Measurements from ENCODE around the gene RBL1.
"Not testable (repeated sequence)": the region's sequence is repeated elsewhere in the genome, so short reads cannot be mapped to it uniquely, and the experiment has no call there.

RBL1 gene

DNA sequence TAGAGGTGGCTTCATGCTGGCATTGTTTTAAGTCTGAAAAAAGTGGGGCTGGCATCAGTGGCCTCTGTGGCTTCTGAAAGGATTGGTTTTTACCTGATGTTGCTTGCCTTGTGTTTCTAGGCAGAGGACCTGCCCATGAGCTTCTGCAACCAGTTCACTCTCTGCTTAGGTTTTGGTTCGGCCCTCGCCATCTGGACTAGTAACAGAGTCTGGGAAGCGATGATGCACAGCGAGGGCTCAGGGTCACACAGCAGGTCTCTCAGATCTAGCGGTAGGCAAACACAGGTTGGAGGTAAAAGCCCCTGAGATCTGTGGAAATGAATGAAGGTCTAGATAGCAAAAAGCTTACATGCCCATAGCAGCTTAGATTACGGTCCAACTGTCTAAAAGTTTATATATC, 6.8 kb upstream of the RBL1 start:
- Mint-ChIP-seq H3K9me3 (no peaks in the 10 kb centered on the region), H3K4me3 (no peak overlapping the region)

DNA sequence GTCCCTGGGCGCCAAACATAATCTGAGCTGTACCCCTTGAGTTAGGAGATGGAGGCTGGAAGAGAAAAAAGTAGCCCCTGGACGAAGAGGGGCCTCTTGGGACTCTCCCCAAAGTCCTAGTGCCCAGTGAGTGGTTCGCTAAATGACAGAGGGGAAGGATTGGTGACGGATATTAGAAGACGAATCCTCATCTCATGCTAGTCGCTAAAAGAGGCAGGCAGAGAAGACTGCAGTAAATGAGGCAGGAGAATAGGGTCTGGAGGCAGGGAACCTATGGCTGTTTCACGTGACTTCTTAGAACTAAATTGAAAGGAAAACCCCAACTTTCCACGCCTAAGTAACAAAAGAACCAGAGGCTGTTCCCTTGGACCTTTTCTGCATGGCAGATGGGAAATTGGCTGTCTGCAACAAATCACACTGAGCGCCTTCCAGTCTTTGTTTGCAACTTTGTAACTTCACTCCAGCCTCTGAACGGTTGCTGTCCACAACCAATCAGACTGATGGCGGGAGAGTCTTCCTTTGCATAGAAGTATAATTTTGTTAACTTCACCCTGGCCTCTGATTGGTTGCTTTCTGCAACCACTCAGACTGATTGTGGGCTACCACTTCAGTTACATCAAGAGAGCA, 731 bp upstream of the RBL1 start:
- H3K4me1 Mint-ChIP-seq (ENCODE audit: low read depth), result peaks cover 36% of the 10 kb centered on the region
- H3K9me3 Mint-ChIP-seq, result no peaks in the 10 kb centered on the region
- H3K36me3 Mint-ChIP-seq (ENCODE audit: low read depth), result peaks cover 20% of the 10 kb centered on the region
- H3K4me3 Mint-ChIP-seq, result peak overlapping the region; percentile 95
- no peaks in the 10 kb centered on the region for H3K27me3 Mint-ChIP-seq
- peak overlapping the region; percentile 100 for H3K27ac Mint-ChIP-seq

More for the DNA sequence above, 6.8 kb upstream of the RBL1 start:
- H3K27me3 Mint-ChIP-seq, result no peaks in the 10 kb centered on the region
- H3K4me1 Mint-ChIP-seq (ENCODE audit: low read depth), result no peaks in the 10 kb centered on the region
- H3K27ac Mint-ChIP-seq, result no peak overlapping the region
- H3K36me3 Mint-ChIP-seq (ENCODE audit: low read depth), result no peaks in the 10 kb centered on the region

DNA sequence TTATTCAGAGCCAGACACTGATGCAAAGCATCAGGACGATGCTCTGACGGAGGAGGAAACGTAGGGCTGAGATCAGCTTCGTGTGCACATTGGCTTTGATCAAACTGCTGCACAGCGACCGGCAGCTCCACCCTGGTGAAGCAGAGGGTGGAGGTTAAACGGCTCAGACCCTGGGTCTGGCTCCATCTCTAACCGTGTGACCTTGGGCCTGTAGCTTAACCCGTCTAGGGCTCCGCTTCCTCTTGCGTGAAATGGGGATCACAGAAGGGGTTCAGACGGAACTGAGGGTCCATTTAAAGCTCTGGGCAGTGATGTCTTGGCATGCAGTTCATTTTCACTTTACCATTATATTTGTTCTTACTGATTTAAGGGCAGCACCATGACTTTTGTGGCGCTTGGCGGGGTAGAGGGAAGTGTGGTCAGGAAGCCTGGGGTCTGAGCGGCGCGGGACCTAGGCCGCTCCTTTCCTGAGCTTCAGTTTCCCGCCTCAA, 644 bp downstream of the RBL1 start:
- Mint-ChIP-seq H3K4me1 (ENCODE audit: low read depth) (peaks cover 42% of the 10 kb centered on the region), H3K36me3 (ENCODE audit: low read depth) (peaks cover 32% of the 10 kb centered on the region), H3K27ac (peak overlapping the region; percentile 98), H3K4me3 (peak overlapping the region; percentile 95), H3K9me3 (no peaks in the 10 kb centered on the region), H3K27me3 (no peaks in the 10 kb centered on the region)

DNA sequence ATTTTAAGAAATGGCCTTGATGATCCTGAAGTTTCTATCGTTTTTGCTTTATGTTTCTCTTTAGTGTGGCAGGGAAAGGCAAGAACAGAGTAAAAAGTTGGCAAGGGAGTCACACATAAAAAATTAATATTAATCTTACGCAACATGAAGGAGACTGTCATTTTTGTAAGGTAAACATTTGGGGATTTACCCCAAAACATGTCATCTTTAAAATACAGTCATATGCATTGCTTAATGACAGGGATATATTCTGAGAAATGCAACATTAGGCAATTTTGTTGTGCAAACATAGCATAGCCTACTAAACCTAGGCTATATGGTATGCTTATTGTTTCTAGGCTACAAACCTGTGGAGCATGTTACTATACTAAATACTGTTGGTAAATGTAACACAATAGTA, 5.4 kb downstream of the RBL1 start:
- Mint-ChIP-seq H3K27me3 (no peaks in the 10 kb centered on the region), H3K4me1 (ENCODE audit: low read depth) (peaks cover 34% of the 10 kb centered on the region), H3K27ac (no peak overlapping the region), H3K36me3 (ENCODE audit: low read depth) (peaks cover 66% of the 10 kb centered on the region), H3K4me3 (no peak overlapping the region), H3K9me3 (no peaks in the 10 kb centered on the region)

DNA sequence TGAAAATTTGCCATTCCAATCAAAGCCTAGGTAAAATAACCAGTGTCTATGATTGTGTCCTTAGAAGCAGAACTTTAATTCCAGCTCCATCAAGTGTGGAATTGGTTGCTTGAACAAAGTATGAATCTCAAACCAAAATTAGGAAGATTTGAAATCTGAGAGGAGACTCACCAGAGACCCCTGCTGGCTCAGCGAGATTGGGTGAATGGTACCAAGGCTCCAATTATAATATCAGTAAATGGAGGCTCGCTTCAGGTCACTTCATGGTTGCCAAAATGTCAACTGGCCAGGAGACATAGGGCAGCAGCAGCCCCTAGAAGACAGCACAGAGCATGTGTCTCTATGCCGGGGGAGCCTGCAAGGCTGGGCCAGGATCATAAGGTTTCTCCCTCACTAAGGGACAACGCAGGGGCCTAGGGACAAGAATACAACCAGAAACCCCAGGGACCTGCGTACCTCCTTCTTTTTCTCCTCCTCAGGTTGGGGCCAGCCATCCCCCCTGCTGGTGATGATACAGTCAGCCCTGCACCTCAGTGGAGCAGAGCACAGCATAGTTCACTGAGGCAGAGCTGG, 14.0 kb downstream of the RBL1 start:
- Mint-ChIP-seq H3K27me3 (no peaks in the 10 kb centered on the region), H3K4me3 (no peak overlapping the region), H3K9me3 (no peaks in the 10 kb centered on the region), H3K4me1 (ENCODE audit: low read depth) (peaks cover 23% of the 10 kb centered on the region), H3K36me3 (ENCODE audit: low read depth) (peaks cover 73% of the 10 kb centered on the region), H3K27ac (no peak overlapping the region)

DNA sequence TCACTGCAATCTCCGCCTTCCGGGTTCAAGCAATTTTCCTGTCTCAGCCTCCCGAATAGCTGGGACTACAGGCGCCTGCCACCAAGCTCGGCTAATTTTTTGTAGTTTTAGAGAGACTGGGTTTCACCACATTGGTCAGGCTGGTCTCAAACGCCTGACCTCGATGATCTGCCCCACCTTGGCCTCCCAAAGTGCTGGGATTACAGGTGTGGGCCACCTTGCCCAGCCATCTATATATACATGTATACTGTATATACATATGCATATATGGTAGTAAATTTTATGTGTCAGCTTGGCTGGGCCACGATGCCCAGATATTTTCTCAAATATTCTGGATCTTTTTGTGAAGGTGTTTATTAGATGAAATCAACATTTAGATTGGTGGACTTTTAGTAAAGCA, 18.8 kb downstream of the RBL1 start:
- Mint-ChIP-seq H3K4me3 (no peak overlapping the region), H3K27ac (no peak overlapping the region), H3K27me3 (no peaks in the 10 kb centered on the region), H3K9me3 (no peaks in the 10 kb centered on the region), H3K4me1 (ENCODE audit: low read depth) (peaks cover 34% of the 10 kb centered on the region), H3K36me3 (ENCODE audit: low read depth) (peaks cover 71% of the 10 kb centered on the region)

DNA sequence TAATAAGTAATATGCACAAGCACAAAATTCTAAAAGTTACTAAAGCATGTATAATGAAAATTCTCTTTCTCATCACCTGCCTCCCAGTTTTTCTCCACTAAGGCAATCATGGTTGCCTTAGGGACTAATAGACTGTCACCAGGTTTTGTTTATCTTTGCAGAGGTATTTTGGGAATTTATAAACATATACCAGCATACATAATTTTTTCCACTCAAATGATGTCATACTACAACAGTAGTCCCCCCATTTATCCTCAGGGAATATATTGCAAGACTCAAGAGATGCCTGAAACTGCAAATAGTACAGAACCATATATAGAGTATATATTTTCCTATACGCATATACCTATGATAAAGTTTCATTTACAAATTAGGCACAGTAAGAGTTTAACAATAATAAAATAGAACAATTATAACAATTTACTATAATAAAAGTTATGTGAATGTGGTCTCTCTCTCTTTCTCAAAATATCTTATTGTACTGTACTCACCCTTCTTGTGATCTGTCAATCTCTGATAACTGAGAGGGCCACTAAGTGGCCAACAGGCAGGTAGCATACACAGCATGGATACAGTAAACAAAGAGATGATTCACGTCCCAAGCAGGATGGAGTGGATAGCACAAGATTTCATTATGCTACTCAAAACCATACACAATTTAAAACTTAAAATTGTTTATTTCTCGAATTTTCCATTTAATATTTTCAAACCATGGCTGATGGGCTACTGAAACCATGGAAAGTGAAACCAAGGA, 19.7 kb downstream of the RBL1 start:
- H3K27ac Mint-ChIP-seq, result no peak overlapping the region
- H3K27me3 Mint-ChIP-seq, result no peaks in the 10 kb centered on the region

DNA sequence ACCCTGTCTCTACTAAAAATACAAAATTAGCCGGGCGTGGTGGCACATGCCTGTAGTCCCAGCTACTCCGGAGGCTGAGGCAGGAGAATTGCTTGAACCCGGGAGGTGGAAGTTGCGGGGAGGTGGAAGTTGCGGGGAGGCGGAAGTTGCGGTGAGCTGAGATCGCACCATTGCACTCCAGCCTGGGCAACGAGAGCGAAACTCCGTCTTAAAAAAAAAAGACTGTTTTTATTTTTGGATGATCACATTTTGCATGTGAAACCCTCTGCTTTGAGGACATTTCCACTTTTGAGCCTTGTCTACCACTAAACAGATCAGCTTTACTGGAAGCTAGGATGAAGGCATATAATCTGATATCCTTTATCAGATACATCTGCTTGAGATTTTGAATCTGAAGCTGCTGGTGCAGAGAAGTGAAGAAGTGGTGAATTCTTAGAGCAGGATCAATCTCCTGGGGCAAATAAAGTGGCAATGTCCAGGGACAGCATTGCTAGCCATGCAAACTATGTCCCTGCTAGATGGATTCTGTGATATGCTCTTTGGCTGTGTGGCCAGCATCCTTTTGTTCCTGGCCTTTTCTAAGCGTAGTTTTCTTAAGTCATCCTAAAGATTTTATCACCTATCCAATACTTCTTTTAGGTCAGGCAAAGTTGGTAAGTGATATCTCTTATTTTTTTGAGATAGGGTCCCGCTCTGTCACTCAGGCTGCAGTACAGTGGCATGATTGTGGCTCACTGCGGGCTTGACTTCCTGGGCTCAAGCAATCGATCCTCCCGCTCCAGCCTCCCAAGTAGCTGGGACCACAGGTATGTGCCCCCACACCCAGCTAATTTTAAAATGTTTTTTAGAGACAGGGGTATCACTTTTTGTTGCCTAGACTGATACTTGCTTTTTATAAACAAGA, 23.3 kb downstream of the RBL1 start:
- no peaks in the 10 kb centered on the region for H3K27me3 Mint-ChIP-seq
- peaks cover 48% of the 10 kb centered on the region for H3K36me3 Mint-ChIP-seq (ENCODE audit: low read depth)
- no peaks in the 10 kb centered on the region for H3K9me3 Mint-ChIP-seq
- peak overlapping the region; percentile 31 for H3K27ac Mint-ChIP-seq
- peaks cover 25% of the 10 kb centered on the region for H3K4me1 Mint-ChIP-seq (ENCODE audit: low read depth)
- no peak overlapping the region for H3K4me3 Mint-ChIP-seq

More for the DNA sequence above, 19.7 kb downstream of the RBL1 start:
- H3K4me3 Mint-ChIP-seq, result no peak overlapping the region
- H3K4me1 Mint-ChIP-seq (ENCODE audit: low read depth), result peaks cover 37% of the 10 kb centered on the region
- no peaks in the 10 kb centered on the region for H3K9me3 Mint-ChIP-seq
- peaks cover 71% of the 10 kb centered on the region for H3K36me3 Mint-ChIP-seq (ENCODE audit: low read depth)

DNA sequence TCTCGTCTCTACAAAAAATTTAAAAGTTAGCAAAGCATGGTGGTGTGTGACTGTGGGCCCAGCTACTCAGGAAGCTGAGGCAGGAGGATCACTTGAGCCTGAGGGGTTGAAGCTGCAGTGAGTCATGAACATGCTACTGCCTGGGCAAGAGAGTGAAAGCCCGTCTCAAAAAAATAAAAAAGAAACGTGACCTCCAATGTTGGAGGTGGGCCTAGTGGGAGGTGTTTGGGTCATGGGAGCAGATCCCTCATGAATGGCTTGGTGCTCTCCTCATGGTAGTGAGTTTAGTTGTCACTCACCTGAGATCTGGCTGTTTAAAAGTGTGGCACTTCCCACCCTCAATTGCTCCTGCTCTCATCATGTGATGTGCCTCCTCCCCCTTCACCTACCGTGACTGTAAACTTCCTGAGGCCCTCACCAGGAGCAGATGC, 24.3 kb downstream of the RBL1 start:
- Mint-ChIP-seq H3K27ac (peak overlapping the region; percentile 84), H3K4me3 (no peak overlapping the region), H3K36me3 (ENCODE audit: low read depth) (peaks cover 48% of the 10 kb centered on the region), H3K27me3 (no peaks in the 10 kb centered on the region), H3K4me1 (ENCODE audit: low read depth) (peaks cover 23% of the 10 kb centered on the region), H3K9me3 (no peaks in the 10 kb centered on the region)

DNA sequence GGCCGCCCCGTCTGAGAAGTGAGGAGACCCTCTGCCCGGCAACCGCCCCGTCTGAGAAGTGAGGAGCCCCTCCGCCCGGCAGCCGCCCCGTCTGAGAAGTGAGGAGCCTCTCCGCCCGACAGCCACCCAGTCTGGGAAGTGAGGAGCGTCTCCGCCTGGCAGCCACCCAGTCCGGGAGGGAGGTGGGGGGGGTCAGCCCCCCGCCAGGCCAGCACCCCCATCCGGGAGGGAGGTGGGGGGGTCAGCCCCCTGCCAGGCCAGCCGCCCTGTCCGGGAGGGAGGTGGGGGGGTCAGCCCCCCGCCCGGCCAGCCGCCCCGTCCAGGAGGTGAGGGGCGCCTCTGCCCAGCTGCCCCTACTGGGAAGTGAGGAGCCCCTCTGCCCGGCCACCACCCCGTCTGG, 26.2 kb downstream of the RBL1 start:
- H3K9me3 Mint-ChIP-seq, result not testable (repeated sequence)
- peaks cover 22% of the 10 kb centered on the region for H3K4me1 Mint-ChIP-seq (ENCODE audit: low read depth)

DNA sequence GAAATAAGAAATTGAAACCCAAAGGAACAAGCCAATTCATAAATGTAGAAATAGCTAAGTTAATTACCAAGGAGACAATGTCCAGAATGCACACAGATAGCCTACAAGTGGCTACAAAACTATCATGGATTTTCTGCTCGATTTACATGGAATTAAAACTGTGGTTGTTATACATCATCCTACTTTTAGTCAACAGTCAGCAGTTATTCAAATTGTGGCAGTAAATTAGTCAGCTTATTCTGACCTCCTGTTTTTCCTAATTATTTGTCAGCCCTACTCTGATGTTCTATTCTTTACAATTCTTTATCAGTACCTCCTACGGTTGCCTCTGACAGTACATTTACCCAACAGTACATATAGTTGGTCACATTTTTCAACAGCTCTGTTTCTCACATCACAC, 29.6 kb downstream of the RBL1 start:
- H3K27me3 Mint-ChIP-seq, result no peaks in the 10 kb centered on the region
- H3K27ac Mint-ChIP-seq, result no peak overlapping the region
- no peak overlapping the region for H3K4me3 Mint-ChIP-seq
- H3K4me1 Mint-ChIP-seq (ENCODE audit: low read depth), result peaks cover 4% of the 10 kb centered on the region
- H3K9me3 Mint-ChIP-seq, result no peaks in the 10 kb centered on the region
- peaks cover 52% of the 10 kb centered on the region for H3K36me3 Mint-ChIP-seq (ENCODE audit: low read depth)

More for the DNA sequence above, 26.2 kb downstream of the RBL1 start:
- H3K36me3 Mint-ChIP-seq (ENCODE audit: low read depth), result peaks cover 51% of the 10 kb centered on the region
- H3K27me3 Mint-ChIP-seq, H3K27ac Mint-ChIP-seq, H3K4me3 Mint-ChIP-seq: not testable (repeated sequence)

DNA sequence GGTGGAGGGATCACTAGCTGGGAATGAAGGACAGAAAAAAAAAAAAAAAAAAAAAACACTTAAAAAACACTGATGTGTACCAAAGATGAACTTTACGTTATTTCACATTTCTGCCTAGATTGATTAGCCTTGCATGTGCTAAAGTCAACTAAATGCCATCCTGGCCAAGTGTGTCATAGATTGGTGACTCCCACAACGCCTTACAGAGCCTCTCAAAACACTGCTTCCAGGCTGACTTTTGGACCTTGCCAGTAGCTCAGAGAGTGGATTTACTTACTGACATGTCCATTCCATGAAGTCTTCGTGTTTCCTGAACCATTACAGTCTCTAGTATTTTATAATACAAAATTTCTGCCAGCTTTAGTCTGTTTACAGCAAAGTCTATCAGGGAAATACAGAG, 40.5 kb downstream of the RBL1 start:
- Mint-ChIP-seq H3K4me3 (no peak overlapping the region), H3K9me3 (no peaks in the 10 kb centered on the region), H3K27ac (no peak overlapping the region), H3K27me3 (no peaks in the 10 kb centered on the region), H3K36me3 (ENCODE audit: low read depth) (peaks cover 78% of the 10 kb centered on the region), H3K4me1 (ENCODE audit: low read depth) (no peaks in the 10 kb centered on the region)

DNA sequence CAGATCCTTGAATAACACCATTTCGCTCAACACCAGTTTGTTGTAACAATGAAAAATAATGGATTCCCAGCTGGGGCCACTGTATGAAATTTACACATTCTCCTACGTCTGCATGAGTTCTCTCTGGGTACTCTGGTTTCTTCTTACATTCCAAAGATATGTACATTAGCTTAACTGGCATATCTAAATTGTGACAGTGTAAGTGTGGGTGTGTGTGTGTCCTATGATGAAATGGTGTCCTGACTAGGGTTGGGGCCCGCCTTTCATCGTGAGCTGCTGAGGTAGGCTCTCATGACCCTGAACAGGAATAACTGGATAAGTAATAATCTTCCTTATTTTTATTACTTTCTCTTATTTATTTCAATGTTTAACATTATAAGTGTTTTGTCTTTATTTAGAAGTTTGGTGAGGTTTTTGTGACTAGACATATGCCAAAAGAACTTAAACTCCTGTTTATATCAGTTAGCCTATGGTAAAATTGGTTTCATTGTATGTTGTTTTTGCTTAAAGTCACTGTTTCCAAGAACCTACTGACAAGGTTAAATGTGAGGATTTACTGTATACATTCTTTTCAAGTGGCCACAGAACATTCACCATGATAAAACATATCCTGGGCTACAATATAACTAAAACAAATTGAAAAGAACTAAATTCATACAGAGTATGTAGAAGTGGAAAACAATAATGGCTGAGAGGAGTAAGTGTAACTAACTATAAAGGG, 42.4 kb downstream of the RBL1 start:
- H3K4me1 Mint-ChIP-seq (ENCODE audit: low read depth), result no peaks in the 10 kb centered on the region
- no peaks in the 10 kb centered on the region for H3K27me3 Mint-ChIP-seq
- H3K9me3 Mint-ChIP-seq, result no peaks in the 10 kb centered on the region

More for the DNA sequence above, 42.4 kb downstream of the RBL1 start:
- H3K27ac Mint-ChIP-seq, result no peak overlapping the region
- H3K4me3 Mint-ChIP-seq, result no peak overlapping the region
- peaks cover 80% of the 10 kb centered on the region for H3K36me3 Mint-ChIP-seq (ENCODE audit: low read depth)

Data from stimulated activated naive CD8-positive, alpha-beta T cell treated with anti-CD3 and anti-CD28 coated beads, Interleukin-15, Interleukin-2, amounts not matched to agents 100 ng/mL and 50 ng/mL, for 24 hours (primary cell).